DOHH2 (cell line): Measurements from ENCODE around the gene MUC20.
"Not testable (repeated sequence)": the region's sequence is repeated elsewhere in the genome, so short reads cannot be mapped to it uniquely, and the experiment has no call there.

Experiments
- EZH2phosphoT487 ChIP-seq: fragments of 200-600 bp; sonication (generic); IDR thresholded peaks from 2 replicates; pipeline ENCODE4 v1.6.1; 2017; ENCODE audit warnings: borderline replicate concordance, mild to moderate bottlenecking, antibody characterized with exemption, low read length, moderate library complexity, mixed read lengths
- TF ChIP-seq, protein P1 (sequence below): fragments of 200-600 bp; sonication (generic); IDR thresholded peaks from one replicate; pipeline ENCODE4 v1.5.1; 2014; ENCODE audit warnings: antibody characterized with exemption, mild to moderate bottlenecking, low read depth, low read length; ENCODE audit not compliant: poor library complexity, severe bottlenecking

DNA sequence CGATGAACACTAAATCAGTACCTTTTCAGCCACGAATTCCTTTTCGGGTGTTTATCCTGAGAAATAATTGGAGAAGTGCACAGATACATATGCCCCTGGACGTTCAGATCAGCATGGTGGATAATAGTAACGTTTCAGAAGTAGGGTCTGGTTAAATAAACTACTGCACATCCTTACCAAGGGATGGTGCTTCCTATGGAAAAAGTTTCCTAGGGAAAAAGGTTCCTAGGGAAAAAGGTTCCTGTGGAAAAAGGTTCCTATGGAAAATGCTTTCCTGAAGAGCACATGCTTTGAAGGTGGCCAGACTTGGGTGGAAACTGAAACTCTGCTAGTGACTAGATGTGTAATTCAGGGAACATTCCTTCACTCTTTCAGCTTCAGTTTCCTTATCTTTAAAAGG, 28.3 kb downstream of the MUC20 start:
- TF ChIP-seq, protein P1, sequence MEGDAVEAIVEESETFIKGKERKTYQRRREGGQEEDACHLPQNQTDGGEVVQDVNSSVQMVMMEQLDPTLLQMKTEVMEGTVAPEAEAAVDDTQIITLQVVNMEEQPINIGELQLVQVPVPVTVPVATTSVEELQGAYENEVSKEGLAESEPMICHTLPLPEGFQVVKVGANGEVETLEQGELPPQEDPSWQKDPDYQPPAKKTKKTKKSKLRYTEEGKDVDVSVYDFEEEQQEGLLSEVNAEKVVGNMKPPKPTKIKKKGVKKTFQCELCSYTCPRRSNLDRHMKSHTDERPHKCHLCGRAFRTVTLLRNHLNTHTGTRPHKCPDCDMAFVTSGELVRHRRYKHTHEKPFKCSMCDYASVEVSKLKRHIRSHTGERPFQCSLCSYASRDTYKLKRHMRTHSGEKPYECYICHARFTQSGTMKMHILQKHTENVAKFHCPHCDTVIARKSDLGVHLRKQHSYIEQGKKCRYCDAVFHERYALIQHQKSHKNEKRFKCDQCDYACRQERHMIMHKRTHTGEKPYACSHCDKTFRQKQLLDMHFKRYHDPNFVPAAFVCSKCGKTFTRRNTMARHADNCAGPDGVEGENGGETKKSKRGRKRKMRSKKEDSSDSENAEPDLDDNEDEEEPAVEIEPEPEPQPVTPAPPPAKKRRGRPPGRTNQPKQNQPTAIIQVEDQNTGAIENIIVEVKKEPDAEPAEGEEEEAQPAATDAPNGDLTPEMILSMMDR: not testable (repeated sequence)
- TF ChIP-seq EZH2phosphoT487: not testable (repeated sequence)
